Naive thymus-derived CD4-positive, alpha-beta T cell (primary cell): ENCODE data around the gene NNMT. TPM values are rescaled to one million over a fixed set of nuclear protein-coding genes. Genes with fewer than 3 reads are reported as not detected.

ENCODE experiments used
- ATAC-seq: fragments of 150-1000 bp; cut with Tn5 transposase; 2 replicates; pipeline ENCODE4 v1.10.0; 2021; ENCODE audit warnings: mild to moderate bottlenecking, moderate library complexity
- CTCF ChIA-PET: fragments of 350-600 bp; sonication (Branson Sonifier 250); formaldehyde crosslinking; loops from one replicate; lab custom pipeline; 2021; ENCODE audit warnings: antibody characterized with exemption; lab: Charles Lee
- POLR2A ChIA-PET: fragments of 350-600 bp; sonication (Branson Sonifier 250); formaldehyde crosslinking; loops from one replicate; lab custom pipeline; 2021; ENCODE audit warnings: antibody characterized with exemption, inconsistent platforms; lab: Charles Lee
- DNase-seq, 9 donors: peaks; one replicate each; pipeline versions ENCODE4 v3.0.0 to v3.0.0-alpha.2; 2020 to 2022; ENCODE audit warnings: mixed read lengths in 1 of 9
- H3K27ac ChIP-seq: one replicate; pipeline ENCODE4 v1.7.0; 2013; ENCODE audit warnings: mild to moderate bottlenecking, low read depth, low read length, moderate library complexity
- H3K27me3 ChIP-seq, 2 donors: one replicate each; pipeline ENCODE4 v1.7.0; 2013; ENCODE audit warnings: low read length in 2 of 2, mild to moderate bottlenecking in 2 of 2, moderate library complexity in 2 of 2; ENCODE audit not compliant: control insufficient read depth in 2 of 2, insufficient read depth in 2 of 2
- H3K36me3 ChIP-seq, 3 experiments: 1 replicate in 2 of 3; 2 replicates in 1 of 3; pipeline ENCODE4 v1.7.0; 2013; ENCODE audit warnings: low read length in 3 of 3, mild to moderate bottlenecking in 3 of 3, moderate library complexity in 1 of 3; ENCODE audit not compliant: insufficient read depth in 3 of 3, control insufficient read depth in 2 of 3
- H3K4me1 ChIP-seq, 2 donors: one replicate each; pipeline ENCODE4 v1.7.0; 2013; ENCODE audit warnings: low read length in 2 of 2, mild to moderate bottlenecking in 2 of 2, moderate library complexity in 1 of 2; ENCODE audit not compliant: control insufficient read depth in 2 of 2, insufficient read depth in 2 of 2
- H3K4me3 ChIP-seq: 2 replicates; pipeline ENCODE4 v1.7.0; 2013; ENCODE audit warnings: mild to moderate bottlenecking, low read length
- H3K9me3 ChIP-seq, 3 experiments: 1 replicate in 2 of 3; 2 replicates in 1 of 3; pipeline ENCODE4 v1.7.0; 2013; ENCODE audit warnings: low read length in 3 of 3; ENCODE audit not compliant: control insufficient read depth in 2 of 3
- H3K27ac Mint-ChIP-seq, 9 donors: one replicate each; pipeline ENCODE4 v1.8.0; 2020 to 2022; ENCODE audit warnings: mixed read lengths in 9 of 9, mild to moderate bottlenecking in 8 of 9, moderate library complexity in 5 of 9, inconsistent platforms in 2 of 9
- H3K27me3 Mint-ChIP-seq, 5 donors: one replicate each; pipeline ENCODE4 v1.8.0; 2021 to 2022; ENCODE audit warnings: mixed read lengths in 5 of 5, mild to moderate bottlenecking in 1 of 5
- H3K36me3 Mint-ChIP-seq, 5 donors: one replicate each; pipeline ENCODE4 v1.8.0; 2020 to 2022; ENCODE audit warnings: mixed read lengths in 5 of 5, mild to moderate bottlenecking in 3 of 5, inconsistent platforms in 1 of 5
- H3K4me1 Mint-ChIP-seq, 7 donors: one replicate each; pipeline ENCODE4 v1.8.0; 2020 to 2022; ENCODE audit warnings: mixed read lengths in 7 of 7, mild to moderate bottlenecking in 3 of 7, inconsistent platforms in 1 of 7
- H3K4me3 Mint-ChIP-seq, 10 donors: one replicate each; pipeline ENCODE4 v1.8.0; 2020 to 2022; ENCODE audit warnings: mild to moderate bottlenecking in 10 of 10, mixed read lengths in 10 of 10, moderate library complexity in 6 of 10, inconsistent platforms in 2 of 10
- H3K9me3 Mint-ChIP-seq, 11 donors: one replicate each; pipeline ENCODE4 v1.8.0; 2020 to 2022; ENCODE audit warnings: mixed read lengths in 11 of 11, mild to moderate bottlenecking in 4 of 11, inconsistent platforms in 1 of 11, moderate library complexity in 1 of 11
- intact Hi-C, 2 donors: fragments of 100-400 bp; cut with micrococcal nuclease; formaldehyde crosslinking; loops; one replicate each; pipeline ENCODE4 v1.15.1; 2023
- polyA plus RNA-seq, 2 donors: library from polyadenylated mRNA; unstranded; fragments of 300-500 nt; fragmentation: Illumina TruSeq; gene quantifications; one replicate each; pipeline ENCODE4 v1.2.3, GENCODE V29; 2021
- total RNA-seq, 6 experiments: library from RNA in 5 of 6; stranded (reverse) in 5 of 6; gene quantifications; 1 replicate in 5 of 6; 2 replicates in 1 of 6; pipeline ENCODE4 v1.2.3 and lab custom pipeline; 2021 to 2026

Gene NNMT
- total and polyA plus RNA-seq, 7 experiments from 2014 or later: not detected

DNA sequence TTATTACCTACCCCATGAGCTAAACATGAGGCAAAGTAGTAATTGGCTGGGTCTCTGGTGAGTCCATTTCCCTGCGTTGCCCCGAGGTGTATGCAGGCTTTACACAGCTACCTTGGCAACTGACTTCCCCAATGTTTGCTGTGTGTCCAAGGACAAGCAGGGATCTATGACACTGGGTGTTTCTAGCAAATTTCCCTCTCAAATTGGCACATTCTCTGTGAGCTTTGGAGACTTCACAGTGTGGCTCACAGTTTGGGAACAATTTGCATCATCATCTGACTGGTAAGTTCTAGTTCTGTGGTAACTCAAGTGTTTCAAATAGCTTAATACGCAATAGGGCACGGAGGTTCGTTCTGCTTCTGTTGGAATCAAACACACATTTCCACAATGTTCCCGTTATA, 12.5 kb downstream of the NNMT start:
- Mint-ChIP-seq H3K27ac (no peak overlapping the region), H3K4me3 (no peak overlapping the region), H3K9me3 (peaks cover 0 to 11% (median 0%) of the 10 kb centered on the region in 11 donors), H3K36me3 (peaks cover 0 to 5% (median 0%) of the 10 kb centered on the region in 5 donors), H3K4me1 (peaks cover 9 to 16% (median 11%) of the 10 kb centered on the region in 7 donors), H3K27me3 (peaks cover 22 to 44% (median 27%) of the 10 kb centered on the region in 5 donors)
- CTCF ChIA-PET: no interaction called here
- no peak overlapping the region for H3K4me3 ChIP-seq
- POLR2A ChIA-PET: no interaction called here
- intact Hi-C loops: no loop called here
- H3K9me3 ChIP-seq: no peaks in the 10 kb centered on the region
- no peaks in the 10 kb centered on the region for H3K4me1 ChIP-seq
- H3K27me3 ChIP-seq: no peaks in the 10 kb centered on the region
- no peak for ATAC-seq
- no peaks in the 10 kb centered on the region for H3K36me3 ChIP-seq
- no peak for DNase-seq
- H3K27ac ChIP-seq: no peak overlapping the region

DNA sequence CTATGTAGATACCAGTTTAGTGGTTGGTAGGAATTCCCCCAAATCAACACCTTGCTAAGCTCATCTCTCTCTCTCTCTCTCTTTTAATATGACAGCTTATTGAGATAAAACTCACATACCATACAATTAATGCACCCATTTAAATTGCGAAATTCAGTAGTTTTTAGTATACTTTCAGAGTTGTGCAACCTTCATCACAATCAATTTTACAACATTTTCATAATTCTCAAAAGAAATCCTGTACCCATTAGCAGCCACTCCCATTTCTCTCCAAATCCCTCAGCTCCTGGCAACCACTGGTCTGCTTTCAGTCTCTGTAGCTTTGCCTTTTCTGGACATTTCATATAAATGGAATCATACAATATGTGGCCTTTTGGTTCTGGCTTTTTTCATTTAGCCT, 13.3 kb downstream of the NNMT start:
- Mint-ChIP-seq H3K27me3 (peaks cover 21 to 40% (median 24%) of the 10 kb centered on the region in 5 donors), H3K27ac (no peak overlapping the region), H3K9me3 (peaks cover 0 to 11% (median 0%) of the 10 kb centered on the region in 11 donors), H3K4me3 (no peak overlapping the region), H3K36me3 (peaks cover 0 to 5% (median 0%) of the 10 kb centered on the region in 5 donors), H3K4me1 (peaks cover 9 to 16% (median 11%) of the 10 kb centered on the region in 7 donors)
- POLR2A ChIA-PET: no interaction called here
- intact Hi-C loops: no loop called here
- Histone ChIP-seq H3K36me3 (no peaks in the 10 kb centered on the region), H3K4me1 (no peaks in the 10 kb centered on the region), H3K27me3 (no peaks in the 10 kb centered on the region), H3K9me3 (no peaks in the 10 kb centered on the region), H3K4me3 (no peak overlapping the region), H3K27ac (no peak overlapping the region)
- ATAC-seq (no peak), DNase-seq (no peak)
- CTCF ChIA-PET: no interaction called here

DNA sequence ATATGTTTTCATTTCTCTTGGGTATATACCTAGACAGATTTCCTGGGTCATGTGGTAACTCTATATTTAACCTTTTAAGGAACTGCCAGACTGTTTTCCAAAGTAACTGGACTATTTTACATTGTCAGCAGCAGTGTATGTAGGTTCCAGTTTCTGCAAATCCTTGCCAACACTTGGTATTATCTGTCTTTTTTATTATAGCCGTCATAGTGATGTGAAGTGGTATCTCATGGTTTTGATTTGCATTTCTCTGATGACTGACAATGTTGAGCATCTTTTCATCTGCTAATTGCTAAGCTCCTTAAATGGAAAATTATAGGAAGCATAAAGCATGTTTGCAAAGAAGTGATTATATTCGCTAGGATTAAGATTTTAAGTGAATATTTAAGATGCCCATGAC, 13.9 kb downstream of the NNMT start:
- H3K4me3 ChIP-seq: no peak overlapping the region
- CTCF ChIA-PET: no interaction called here
- ATAC-seq: no peak

DNA sequence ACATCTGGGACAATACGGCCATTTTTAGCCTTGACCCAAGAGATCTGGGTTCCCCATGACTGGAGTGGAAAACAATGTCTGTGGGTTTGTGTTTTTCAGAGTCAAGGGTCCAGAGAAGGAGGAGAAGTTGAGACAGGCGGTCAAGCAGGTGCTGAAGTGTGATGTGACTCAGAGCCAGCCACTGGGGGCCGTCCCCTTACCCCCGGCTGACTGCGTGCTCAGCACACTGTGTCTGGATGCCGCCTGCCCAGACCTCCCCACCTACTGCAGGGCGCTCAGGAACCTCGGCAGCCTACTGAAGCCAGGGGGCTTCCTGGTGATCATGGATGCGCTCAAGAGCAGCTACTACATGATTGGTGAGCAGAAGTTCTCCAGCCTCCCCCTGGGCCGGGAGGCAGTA, 15.7 kb downstream of the NNMT start:
- no peak for DNase-seq
- POLR2A ChIA-PET: no interaction called here

More for the DNA sequence above, 13.9 kb downstream of the NNMT start:
- Mint-ChIP-seq H3K27ac (no peak overlapping the region), H3K9me3 (peaks cover 0 to 11% (median 0%) of the 10 kb centered on the region in 11 donors), H3K36me3 (peaks cover 0 to 5% (median 0%) of the 10 kb centered on the region in 5 donors), H3K27me3 (peaks cover 21 to 39% (median 24%) of the 10 kb centered on the region in 5 donors), H3K4me1 (peaks cover 9 to 16% (median 13%) of the 10 kb centered on the region in 7 donors), H3K4me3 (no peak overlapping the region)
- POLR2A ChIA-PET: no interaction called here
- Histone ChIP-seq H3K9me3 (no peaks in the 10 kb centered on the region), H3K36me3 (no peaks in the 10 kb centered on the region), H3K27me3 (no peaks in the 10 kb centered on the region), H3K27ac (no peak overlapping the region), H3K4me1 (peaks cover 0 to 3% of the 10 kb centered on the region in 2 donors)
- DNase-seq: no peak
- intact Hi-C loops: no loop called here

DNA sequence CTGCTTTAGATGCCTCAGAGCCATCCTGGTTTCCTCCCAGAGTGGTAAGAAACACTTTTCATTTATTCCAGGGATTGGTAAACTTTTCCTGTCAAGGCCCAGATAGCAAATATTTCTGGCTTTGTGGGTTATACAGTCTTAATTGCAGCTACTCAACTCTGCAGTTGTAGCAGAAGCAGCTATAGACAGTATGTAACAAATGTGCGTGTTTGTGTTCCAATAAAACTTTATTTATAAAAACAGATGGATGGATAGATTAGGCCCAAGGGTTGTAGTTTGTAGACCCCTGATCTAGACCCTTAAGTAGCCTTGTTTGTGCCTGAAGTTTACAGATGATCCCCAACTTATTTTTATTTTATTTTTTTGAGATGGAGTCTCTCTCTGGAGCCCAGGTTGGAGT, 17.9 kb downstream of the NNMT start:
- H3K4me3 Mint-ChIP-seq: no peak overlapping the region

More for the DNA sequence above, 15.7 kb downstream of the NNMT start:
- Histone ChIP-seq H3K36me3 (no peaks in the 10 kb centered on the region), H3K27me3 (no peaks in the 10 kb centered on the region), H3K27ac (no peak overlapping the region), H3K4me1 (peaks cover 0 to 16% of the 10 kb centered on the region in 2 donors), H3K9me3 (no peaks in the 10 kb centered on the region), H3K4me3 (no peak overlapping the region)
- H3K9me3 Mint-ChIP-seq: peaks cover 0 to 7% (median 0%) of the 10 kb centered on the region in 11 donors
- CTCF ChIA-PET: no interaction called here
- no peak overlapping the region for H3K27ac Mint-ChIP-seq
- peaks cover 21 to 32% (median 24%) of the 10 kb centered on the region in 5 donors for H3K27me3 Mint-ChIP-seq
- no peak overlapping the region for H3K4me3 Mint-ChIP-seq
- H3K36me3 Mint-ChIP-seq: no peaks in the 10 kb centered on the region
- peaks cover 25 to 34% (median 30%) of the 10 kb centered on the region in 7 donors for H3K4me1 Mint-ChIP-seq
- intact Hi-C loops: no loop called here
- ATAC-seq: no peak

DNA sequence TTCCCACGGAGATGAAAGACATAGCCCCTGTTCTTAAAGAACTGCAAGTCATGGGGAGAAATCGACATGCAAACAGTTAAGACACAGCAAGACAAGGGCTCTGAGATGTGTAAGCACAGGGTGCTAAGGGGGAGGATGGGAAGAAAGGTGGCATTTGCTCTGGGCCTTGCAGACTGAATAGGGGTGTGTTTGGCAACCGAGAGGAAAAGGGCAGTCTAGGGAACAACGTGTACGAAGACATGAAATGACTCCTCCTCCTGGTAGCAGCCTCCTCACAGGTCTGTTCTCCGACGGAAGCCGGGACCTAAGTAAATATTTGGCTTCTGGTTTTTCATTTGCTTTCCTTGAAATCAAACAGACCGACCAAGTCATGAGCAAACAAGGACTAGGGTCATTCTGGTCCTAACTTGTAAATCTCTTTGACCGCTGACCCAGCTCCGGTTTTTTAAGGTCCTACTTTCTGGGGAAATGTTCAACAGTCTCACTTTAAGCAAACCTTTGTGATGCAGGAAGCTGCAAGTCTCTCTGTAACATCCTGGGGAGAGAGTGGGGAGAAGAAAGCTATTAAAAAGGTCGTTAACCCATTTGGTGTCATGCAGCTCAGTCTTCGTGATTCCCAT, 19.7 kb downstream of the NNMT start:
- H3K27me3 Mint-ChIP-seq: peaks cover under 1 to 6% (median under 1%) of the 10 kb centered on the region in 5 donors
- Histone ChIP-seq H3K9me3 (no peaks in the 10 kb centered on the region), H3K36me3 (no peaks in the 10 kb centered on the region), H3K4me3 (peak overlapping the region; percentile 32), H3K27me3 (no peaks in the 10 kb centered on the region), H3K27ac (peak overlapping the region; percentile 66), H3K4me1 (peaks cover 0 to 50% of the 10 kb centered on the region in 2 donors)
- H3K36me3 Mint-ChIP-seq: no peaks in the 10 kb centered on the region
- DNase-seq (peak in 6 of 9 donors; percentile 21 to 43 (median 35)), ATAC-seq (peak; percentile 71)
- ChIA-PET POLR2A (interaction anchor here (0.6 kb wide), 1 partner anchor 80 kb away, joined by 6 read pairs; no protein-coding TSS in a partner anchor), CTCF (interaction anchor here (0.7 to 1.2 kb wide), 3 partner anchors 31 to 41 kb away, joined by 3 read pairs; no protein-coding TSS in a partner anchor)
- H3K4me3 Mint-ChIP-seq: peak overlapping the region; percentile 68 to 86 (median 81)
- H3K4me1 Mint-ChIP-seq: peaks cover 16 to 61% (median 56%) of the 10 kb centered on the region in 7 donors
- intact Hi-C loops: loop anchor here in 1 of 2 donors (2.0 kb wide), 3 partner anchors 25 to 85 kb away; partner anchors contain the start of genes C11orf71 and RBM7
- peaks cover 0 to under 1% (median 0%) of the 10 kb centered on the region in 11 donors for H3K9me3 Mint-ChIP-seq
- H3K27ac Mint-ChIP-seq: peak overlapping the region; percentile 73 to 98 (median 93)

More for the DNA sequence above, 17.9 kb downstream of the NNMT start:
- Histone ChIP-seq H3K27me3 (no peaks in the 10 kb centered on the region), H3K36me3 (no peaks in the 10 kb centered on the region), H3K4me3 (no peak overlapping the region), H3K27ac (no peak overlapping the region), H3K4me1 (peaks cover 0 to 33% of the 10 kb centered on the region in 2 donors), H3K9me3 (no peaks in the 10 kb centered on the region)
- Mint-ChIP-seq H3K4me1 (peaks cover 15 to 43% (median 40%) of the 10 kb centered on the region in 7 donors), H3K9me3 (peaks cover 0 to 4% (median 0%) of the 10 kb centered on the region in 11 donors), H3K27me3 (peaks cover 9 to 16% (median 16%) of the 10 kb centered on the region in 5 donors), H3K36me3 (no peaks in the 10 kb centered on the region), H3K27ac (no peak overlapping the region)
- CTCF ChIA-PET: no interaction called here
- intact Hi-C loops: loop anchor here in 1 of 2 donors (1.0 kb wide), 1 partner anchor 37 kb away; no protein-coding TSS in a partner anchor
- POLR2A ChIA-PET: no interaction called here
- DNase-seq (no peak), ATAC-seq (no peak)
